Measurements from ENCODE around the gene NOS1AP. TPM values are rescaled to one million over a fixed set of nuclear protein-coding genes. Genes with fewer than 3 reads are reported as not detected.
"Not testable (repeated sequence)": the region's sequence is repeated elsewhere in the genome, so short reads cannot be mapped to it uniquely, and the experiment has no call there.

Gene NOS1AP
- total RNA-seq, 2 donors from 2014 or later: not detected

DNA sequence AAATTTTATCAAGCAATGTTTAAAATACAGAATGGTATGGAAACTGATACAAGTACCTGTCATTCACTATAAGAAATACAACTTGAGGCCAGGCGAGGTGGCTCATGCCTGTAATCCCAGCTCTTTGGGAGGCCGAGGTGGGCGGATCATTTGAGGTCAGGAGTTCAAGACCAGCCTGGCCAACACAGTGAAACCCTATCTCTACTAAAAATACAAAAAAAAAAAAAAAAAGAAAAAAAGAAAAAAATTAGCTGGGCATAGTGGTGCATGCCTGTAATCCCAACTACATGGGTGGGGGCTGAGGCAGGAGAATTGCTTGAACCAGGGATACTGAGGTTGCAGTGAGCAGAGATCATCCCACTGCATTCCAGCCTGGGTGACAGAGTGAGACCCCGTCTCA lies 2.7 kb upstream of the NOS1AP start:
- not testable (repeated sequence) for DNase-seq; H3K4me3 Mint-ChIP-seq; ATAC-seq; H3K27ac Mint-ChIP-seq; H3K36me3 Mint-ChIP-seq (ENCODE audit: low read depth); H3K9me3 ChIP-seq (ENCODE audit: control insufficient read depth, low read length, poor library complexity, severe bottlenecking); H3K4me1 Mint-ChIP-seq
- peaks cover 61% of the 10 kb centered on the region for H3K27me3 Mint-ChIP-seq

DNA sequence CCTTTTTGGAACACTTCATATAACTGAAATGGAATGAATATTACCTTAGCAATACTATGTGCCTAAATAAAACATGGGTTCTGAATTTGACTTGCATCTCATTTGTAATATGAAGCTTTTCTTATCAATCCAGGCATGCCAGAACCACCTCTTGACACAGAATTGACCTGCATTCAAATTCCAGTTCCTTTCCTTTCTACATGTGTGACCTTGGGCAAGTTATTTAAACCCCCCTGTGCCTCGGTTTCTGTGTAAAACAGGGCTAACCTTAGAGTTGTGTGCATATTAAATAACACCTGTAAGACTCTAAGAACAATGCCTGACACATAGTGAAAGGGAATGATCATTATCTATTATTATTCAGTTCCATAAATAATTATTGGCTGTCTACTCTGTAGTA lies 2.0 kb upstream of the NOS1AP start:
- no peak overlapping the region for H3K4me3 Mint-ChIP-seq
- H3K36me3 Mint-ChIP-seq (ENCODE audit: low read depth): no peaks in the 10 kb centered on the region
- no peak for DNase-seq
- peaks cover 6% of the 10 kb centered on the region for H3K4me1 Mint-ChIP-seq
- no peak overlapping the region for H3K27ac Mint-ChIP-seq
- H3K9me3 ChIP-seq (ENCODE audit: control insufficient read depth, low read length, poor library complexity, severe bottlenecking): no peaks in the 10 kb centered on the region
- no peak for ATAC-seq
- H3K27me3 Mint-ChIP-seq: peaks cover 61% of the 10 kb centered on the region

DNA sequence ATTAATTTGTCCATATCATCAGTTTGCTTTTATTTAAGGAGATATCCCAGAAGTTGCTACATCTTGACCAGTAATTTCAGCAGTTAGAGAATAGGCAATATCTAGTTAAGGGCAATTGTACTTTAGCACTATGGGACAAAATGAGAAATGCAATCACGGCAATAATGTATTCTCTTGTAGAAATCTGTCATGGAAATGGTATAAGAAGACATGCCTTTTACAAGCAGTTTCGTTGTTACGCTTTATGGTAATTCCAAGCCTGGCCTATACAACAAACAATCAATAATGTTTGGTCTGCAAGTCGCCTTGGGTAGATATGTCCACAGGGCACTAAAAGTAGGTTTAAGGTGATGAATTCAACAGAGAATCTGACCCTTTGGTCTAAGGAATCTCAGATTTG lies 1.2 kb upstream of the NOS1AP start:
- H3K36me3 Mint-ChIP-seq (ENCODE audit: low read depth): no peaks in the 10 kb centered on the region
- ATAC-seq (no peak), DNase-seq (no peak)
- H3K9me3 ChIP-seq (ENCODE audit: control insufficient read depth, low read length, poor library complexity, severe bottlenecking): no peaks in the 10 kb centered on the region
- peaks cover 6% of the 10 kb centered on the region for H3K4me1 Mint-ChIP-seq
- H3K27ac Mint-ChIP-seq: no peak overlapping the region
- H3K4me3 Mint-ChIP-seq: peak overlapping the region; percentile 86
- peaks cover 58% of the 10 kb centered on the region for H3K27me3 Mint-ChIP-seq

DNA sequence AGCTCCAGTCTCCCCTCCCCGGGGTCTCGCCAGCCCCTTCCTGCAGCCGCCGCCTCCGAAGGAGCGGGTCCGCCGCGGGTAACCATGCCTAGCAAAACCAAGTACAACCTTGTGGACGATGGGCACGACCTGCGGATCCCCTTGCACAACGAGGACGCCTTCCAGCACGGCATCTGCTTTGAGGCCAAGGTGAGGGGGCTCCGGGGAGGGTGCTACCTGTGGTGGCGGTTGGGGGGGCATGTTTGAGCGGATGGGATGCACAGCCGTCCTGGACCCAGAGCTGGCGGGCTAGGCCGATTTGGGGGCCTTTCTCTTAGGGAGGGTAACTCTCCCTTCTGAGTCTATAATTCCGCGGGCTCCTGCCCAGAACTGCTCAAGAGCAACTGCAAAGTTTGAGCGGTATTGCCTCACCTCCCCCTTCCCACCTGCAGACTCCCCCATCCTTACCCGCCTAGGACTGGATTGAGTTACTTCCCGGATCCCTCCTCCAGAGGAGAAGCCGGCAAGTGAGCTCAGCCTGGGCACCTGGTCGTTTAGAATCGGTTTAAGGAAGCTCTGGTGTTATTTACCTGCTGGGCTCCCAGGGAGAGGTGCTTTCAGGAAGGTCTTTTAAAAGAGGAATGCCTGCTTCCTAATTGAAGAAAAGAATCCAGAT lies 730 bp downstream of the NOS1AP start:
- Mint-ChIP-seq H3K36me3 (ENCODE audit: low read depth) (no peaks in the 10 kb centered on the region), H3K27ac (no peak overlapping the region), H3K4me3 (peak overlapping the region; percentile 86), H3K27me3 (peaks cover 56% of the 10 kb centered on the region), H3K4me1 (peaks cover 6% of the 10 kb centered on the region)
- no peak for ATAC-seq
- DNase-seq: no peak
- H3K9me3 ChIP-seq (ENCODE audit: control insufficient read depth, low read length, poor library complexity, severe bottlenecking): no peaks in the 10 kb centered on the region

DNA sequence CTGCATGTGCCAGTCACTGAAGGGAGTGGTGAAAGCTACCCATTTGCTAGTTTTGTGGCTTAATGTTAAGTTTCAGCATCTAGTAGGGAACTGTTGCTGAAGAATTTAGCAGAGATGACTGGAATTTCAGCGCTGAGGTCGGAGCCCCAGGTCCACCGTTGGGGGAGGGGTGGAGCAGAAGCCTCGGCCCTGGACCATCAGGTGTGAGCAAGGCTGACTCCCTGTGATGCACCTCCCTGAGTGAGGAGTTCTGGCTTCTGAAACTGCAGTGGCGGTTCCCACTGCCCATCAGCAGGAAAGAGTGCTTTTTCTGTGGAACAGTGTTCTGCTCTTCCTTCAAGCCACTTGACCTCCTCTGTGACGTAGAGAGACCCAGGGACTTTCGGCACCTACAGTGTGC lies 1.3 kb downstream of the NOS1AP start:
- H3K9me3 ChIP-seq (ENCODE audit: control insufficient read depth, low read length, poor library complexity, severe bottlenecking): no peaks in the 10 kb centered on the region
- no peaks in the 10 kb centered on the region for H3K36me3 Mint-ChIP-seq (ENCODE audit: low read depth)
- ATAC-seq (no peak), DNase-seq (no peak)
- no peak overlapping the region for H3K4me3 Mint-ChIP-seq
- peaks cover 58% of the 10 kb centered on the region for H3K27me3 Mint-ChIP-seq
- H3K27ac Mint-ChIP-seq: no peak overlapping the region
- peaks cover 6% of the 10 kb centered on the region for H3K4me1 Mint-ChIP-seq

DNA sequence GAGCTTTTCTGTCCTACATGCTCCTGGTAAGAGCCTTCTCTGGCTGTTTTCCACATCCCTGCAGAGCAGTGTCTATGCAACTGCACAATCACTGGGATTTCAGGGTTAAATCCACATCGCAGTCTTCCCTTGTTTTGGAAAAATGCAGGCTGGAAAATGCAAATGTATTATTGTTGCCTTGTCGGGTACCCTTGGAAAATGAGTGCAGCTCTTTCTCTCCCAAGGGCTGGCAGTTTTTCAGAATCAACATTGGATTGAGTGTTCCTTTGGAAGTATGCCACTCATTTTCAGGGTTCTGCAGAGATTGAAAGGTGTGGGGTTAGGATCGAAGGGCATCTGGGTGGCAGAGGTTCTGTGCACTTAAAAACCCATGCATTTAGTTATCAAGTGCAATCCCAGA lies 3.2 kb downstream of the NOS1AP start:
- no peak overlapping the region for H3K27ac Mint-ChIP-seq
- H3K27me3 Mint-ChIP-seq: peaks cover 73% of the 10 kb centered on the region
- H3K9me3 ChIP-seq (ENCODE audit: control insufficient read depth, low read length, poor library complexity, severe bottlenecking): no peaks in the 10 kb centered on the region
- ATAC-seq: no peak
- no peak overlapping the region for H3K4me3 Mint-ChIP-seq
- peaks cover 6% of the 10 kb centered on the region for H3K4me1 Mint-ChIP-seq
- no peak for DNase-seq
- peaks cover 2% of the 10 kb centered on the region for H3K36me3 Mint-ChIP-seq (ENCODE audit: low read depth)

DNA sequence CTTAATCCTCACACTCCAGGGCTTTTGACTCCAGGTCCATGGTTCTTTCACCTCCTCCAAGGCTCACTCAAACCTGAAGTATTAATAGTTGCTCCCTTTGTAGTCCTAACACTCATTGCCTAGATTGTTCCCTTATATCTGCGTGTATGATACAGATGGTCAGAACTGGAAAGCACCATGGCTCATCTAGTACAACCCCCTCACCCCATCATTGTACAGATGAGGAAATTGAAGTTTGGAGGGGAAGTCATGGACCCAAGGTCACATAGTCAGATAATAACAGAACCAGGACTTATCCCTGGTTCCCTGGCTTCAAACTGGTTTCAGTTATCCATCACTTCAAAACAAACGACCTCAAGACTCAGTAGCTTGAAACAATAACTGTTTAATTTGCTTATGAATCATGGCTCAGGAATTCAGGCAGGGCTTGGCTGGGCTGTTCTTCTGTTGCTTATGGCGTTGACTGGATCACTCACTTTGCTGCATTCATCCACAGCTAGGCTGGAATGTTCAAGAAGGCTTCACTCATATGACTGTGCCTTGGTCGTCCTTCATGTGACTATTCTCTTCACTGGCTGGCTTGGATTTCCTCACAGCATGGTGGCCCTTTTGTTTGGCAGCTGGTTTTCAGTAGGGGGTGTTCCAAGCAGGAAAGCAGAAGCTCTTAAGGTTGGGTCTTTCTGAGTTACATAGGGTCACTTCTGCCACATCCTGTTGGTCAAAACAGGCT lies 5.0 kb downstream of the NOS1AP start:
- peaks cover 2% of the 10 kb centered on the region for H3K36me3 Mint-ChIP-seq (ENCODE audit: low read depth)
- DNase-seq (no peak), ATAC-seq (no peak)
- peaks cover 6% of the 10 kb centered on the region for H3K4me1 Mint-ChIP-seq
- peaks cover 79% of the 10 kb centered on the region for H3K27me3 Mint-ChIP-seq
- H3K4me3 Mint-ChIP-seq: no peak overlapping the region
- H3K9me3 ChIP-seq (ENCODE audit: control insufficient read depth, low read length, poor library complexity, severe bottlenecking): no peaks in the 10 kb centered on the region
- no peak overlapping the region for H3K27ac Mint-ChIP-seq

DNA sequence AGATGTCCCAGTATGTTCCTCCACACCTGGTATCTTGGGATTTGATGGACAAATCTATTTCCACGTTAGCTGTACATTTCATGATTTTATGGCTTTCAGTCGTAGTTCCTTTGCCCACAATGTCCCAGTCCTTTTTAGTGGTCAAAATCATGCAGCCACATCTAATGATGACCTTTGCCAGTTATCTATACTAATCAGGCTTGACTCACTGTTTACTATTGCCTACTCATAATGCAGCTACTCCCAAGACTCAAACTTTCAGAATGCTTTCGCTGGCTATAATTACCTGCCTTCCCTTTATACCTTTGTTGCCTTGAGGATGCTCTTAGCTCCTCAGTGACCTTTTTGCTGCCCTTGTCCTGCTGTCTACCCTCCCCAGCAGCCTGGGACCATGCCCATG lies 6.4 kb downstream of the NOS1AP start:
- no peak overlapping the region for H3K27ac Mint-ChIP-seq
- H3K27me3 Mint-ChIP-seq: peaks cover 79% of the 10 kb centered on the region
- no peak overlapping the region for H3K4me3 Mint-ChIP-seq
- no peaks in the 10 kb centered on the region for H3K9me3 ChIP-seq (ENCODE audit: control insufficient read depth, low read length, poor library complexity, severe bottlenecking)
- peaks cover 2% of the 10 kb centered on the region for H3K4me1 Mint-ChIP-seq
- DNase-seq: no peak
- no peak for ATAC-seq
- H3K36me3 Mint-ChIP-seq (ENCODE audit: low read depth): peaks cover 2% of the 10 kb centered on the region

DNA sequence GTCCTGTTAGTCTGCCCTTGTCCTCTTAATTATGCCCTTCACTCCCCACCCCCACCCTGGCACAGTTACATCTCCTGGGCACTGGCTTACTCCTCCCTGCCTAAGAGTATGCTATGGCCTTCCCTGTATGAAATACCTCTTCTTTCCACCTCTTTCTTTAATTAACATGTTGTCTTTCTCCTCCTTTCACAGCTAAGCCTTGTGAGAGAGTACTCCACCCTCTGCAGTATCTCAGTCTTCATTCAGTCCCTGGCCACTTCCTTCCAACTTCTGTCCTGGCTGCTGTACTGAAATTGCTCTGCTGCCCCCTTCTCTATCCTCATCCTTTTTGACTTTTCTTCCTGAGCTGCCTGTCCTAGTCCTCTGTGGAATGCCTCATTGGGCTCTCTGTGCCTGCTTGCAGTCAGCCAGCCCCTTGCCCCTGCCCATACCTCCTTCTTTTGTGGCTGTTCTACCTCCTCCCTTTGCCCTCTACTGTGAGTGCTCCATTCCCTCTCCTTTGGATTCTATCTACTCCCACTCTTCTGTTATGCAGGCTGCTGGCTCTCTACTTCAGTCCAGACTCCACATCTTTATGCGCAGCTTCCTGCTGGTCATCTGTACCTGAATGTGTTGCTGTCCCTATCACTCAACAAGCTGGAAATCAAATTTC lies 8.3 kb downstream of the NOS1AP start:
- H3K9me3 ChIP-seq (ENCODE audit: control insufficient read depth, low read length, poor library complexity, severe bottlenecking): no peaks in the 10 kb centered on the region
- Mint-ChIP-seq H3K27me3 (peaks cover 60% of the 10 kb centered on the region), H3K27ac (no peak overlapping the region), H3K36me3 (ENCODE audit: low read depth) (peaks cover 2% of the 10 kb centered on the region), H3K4me3 (no peak overlapping the region), H3K4me1 (no peaks in the 10 kb centered on the region)
- no peak for ATAC-seq
- DNase-seq: no peak

DNA sequence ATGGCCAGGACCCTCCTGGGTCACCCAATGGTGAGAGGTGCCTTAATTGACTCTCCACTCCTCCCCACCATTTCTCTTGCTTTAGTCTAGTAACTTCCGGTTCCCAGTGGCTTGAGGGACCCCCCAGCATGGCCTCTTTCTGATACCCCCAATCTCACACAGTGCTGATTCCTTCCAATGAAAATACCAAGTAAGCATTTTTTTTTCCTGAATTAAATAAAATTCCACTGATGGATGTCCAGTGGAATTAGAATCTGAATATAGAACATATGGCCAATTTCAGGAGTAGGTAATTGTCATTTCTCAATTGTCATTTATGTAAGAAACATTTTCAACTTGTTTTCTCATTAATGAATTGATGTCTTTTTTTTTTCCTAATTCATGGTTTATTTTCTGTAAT lies 9.5 kb downstream of the NOS1AP start:
- ATAC-seq: no peak
- Mint-ChIP-seq H3K4me1 (no peaks in the 10 kb centered on the region), H3K36me3 (ENCODE audit: low read depth) (peaks cover 2% of the 10 kb centered on the region), H3K4me3 (no peak overlapping the region), H3K27me3 (peaks cover 55% of the 10 kb centered on the region), H3K27ac (no peak overlapping the region)
- no peak for DNase-seq
- H3K9me3 ChIP-seq (ENCODE audit: control insufficient read depth, low read length, poor library complexity, severe bottlenecking): no peaks in the 10 kb centered on the region

DNA sequence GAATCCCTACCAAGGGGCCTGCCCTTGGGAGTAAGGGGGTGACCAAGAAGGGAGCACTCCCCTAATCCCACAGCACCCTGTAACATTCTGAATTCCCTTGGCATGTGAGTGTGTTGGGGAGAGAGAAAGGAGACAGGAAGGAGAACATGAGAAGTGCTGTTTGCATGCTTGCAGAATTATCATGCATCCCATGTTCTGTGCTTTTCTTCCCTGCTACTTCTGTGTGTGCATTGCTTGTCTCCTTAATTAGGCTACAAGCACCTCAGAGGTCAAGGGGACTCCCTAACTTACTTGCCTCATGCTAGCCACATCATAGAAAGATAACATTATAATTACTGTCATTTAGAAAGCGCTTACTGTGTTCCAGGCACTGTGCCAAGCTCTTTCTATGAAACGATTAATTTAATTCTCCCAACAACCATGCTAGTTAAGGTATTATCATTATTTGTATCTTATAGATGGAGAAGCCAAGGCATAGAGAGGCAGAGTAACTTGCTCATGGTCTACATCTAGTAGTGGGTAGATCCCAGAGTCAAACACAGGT lies 11.1 kb downstream of the NOS1AP start:
- H3K36me3 Mint-ChIP-seq (ENCODE audit: low read depth): peaks cover 4% of the 10 kb centered on the region
- H3K27ac Mint-ChIP-seq: no peak overlapping the region
- H3K4me1 Mint-ChIP-seq: no peaks in the 10 kb centered on the region
- no peak for ATAC-seq
- peaks cover 55% of the 10 kb centered on the region for H3K27me3 Mint-ChIP-seq
- no peak for DNase-seq
- H3K4me3 Mint-ChIP-seq: no peak overlapping the region
- no peaks in the 10 kb centered on the region for H3K9me3 ChIP-seq (ENCODE audit: control insufficient read depth, low read length, poor library complexity, severe bottlenecking)

DNA sequence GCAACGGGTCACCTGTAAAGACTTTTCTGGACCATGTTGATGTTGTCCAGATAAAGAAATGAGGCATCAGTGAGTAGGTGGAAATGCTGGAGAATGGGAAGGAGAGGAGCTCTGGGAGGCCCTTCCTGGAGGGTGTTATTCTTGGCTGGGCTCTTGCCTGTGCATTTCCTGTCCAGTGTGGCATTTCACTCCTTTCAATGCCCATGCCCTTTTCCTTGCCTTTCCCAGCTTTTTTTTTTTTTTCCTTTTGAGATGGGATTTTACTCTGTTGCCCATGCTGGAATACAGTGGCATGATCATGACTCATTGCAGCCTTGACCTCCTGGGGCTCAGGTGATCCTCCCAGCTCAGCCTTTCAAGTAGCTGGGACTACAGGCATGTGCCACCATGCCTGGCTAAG lies 11.8 kb downstream of the NOS1AP start:
- DNase-seq (no peak), ATAC-seq (no peak)
- Mint-ChIP-seq H3K4me1 (no peaks in the 10 kb centered on the region), H3K27ac (no peak overlapping the region), H3K4me3 (no peak overlapping the region), H3K36me3 (ENCODE audit: low read depth) (peaks cover 2% of the 10 kb centered on the region), H3K27me3 (peaks cover 55% of the 10 kb centered on the region)
- H3K9me3 ChIP-seq (ENCODE audit: control insufficient read depth, low read length, poor library complexity, severe bottlenecking): no peaks in the 10 kb centered on the region

DNA sequence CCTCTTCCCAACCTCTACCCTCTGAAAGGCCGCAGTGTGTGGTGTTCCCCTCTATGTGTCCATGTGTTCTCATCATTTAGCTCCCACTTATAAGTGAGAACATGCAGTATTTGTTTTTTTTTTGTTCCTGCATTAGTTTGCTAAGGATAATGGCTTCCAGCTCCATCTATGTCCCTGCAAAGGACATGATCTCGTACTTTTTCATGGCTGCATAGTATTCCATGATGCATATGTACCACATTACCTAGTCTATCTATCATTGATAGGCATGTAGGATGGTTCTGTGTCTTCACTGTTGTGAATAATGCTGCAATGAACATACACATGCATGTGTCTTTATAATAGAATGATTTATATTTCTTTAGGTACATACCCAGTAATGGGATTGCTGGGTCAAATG lies 12.6 kb downstream of the NOS1AP start:
- not testable (repeated sequence) for ATAC-seq; H3K9me3 ChIP-seq (ENCODE audit: control insufficient read depth, low read length, poor library complexity, severe bottlenecking); DNase-seq; H3K36me3 Mint-ChIP-seq (ENCODE audit: low read depth); H3K4me3 Mint-ChIP-seq; H3K4me1 Mint-ChIP-seq; H3K27ac Mint-ChIP-seq
- peaks cover 51% of the 10 kb centered on the region for H3K27me3 Mint-ChIP-seq
